NCI-H2107 (cell line): ENCODE measurements around the gene TNFAIP8L3.

Source experiments
- DNase-seq: peaks from one replicate; lab custom pipeline; 2025; lab: John Stamatoyannopoulos, UW

Gene TNFAIP8L3

DNA sequence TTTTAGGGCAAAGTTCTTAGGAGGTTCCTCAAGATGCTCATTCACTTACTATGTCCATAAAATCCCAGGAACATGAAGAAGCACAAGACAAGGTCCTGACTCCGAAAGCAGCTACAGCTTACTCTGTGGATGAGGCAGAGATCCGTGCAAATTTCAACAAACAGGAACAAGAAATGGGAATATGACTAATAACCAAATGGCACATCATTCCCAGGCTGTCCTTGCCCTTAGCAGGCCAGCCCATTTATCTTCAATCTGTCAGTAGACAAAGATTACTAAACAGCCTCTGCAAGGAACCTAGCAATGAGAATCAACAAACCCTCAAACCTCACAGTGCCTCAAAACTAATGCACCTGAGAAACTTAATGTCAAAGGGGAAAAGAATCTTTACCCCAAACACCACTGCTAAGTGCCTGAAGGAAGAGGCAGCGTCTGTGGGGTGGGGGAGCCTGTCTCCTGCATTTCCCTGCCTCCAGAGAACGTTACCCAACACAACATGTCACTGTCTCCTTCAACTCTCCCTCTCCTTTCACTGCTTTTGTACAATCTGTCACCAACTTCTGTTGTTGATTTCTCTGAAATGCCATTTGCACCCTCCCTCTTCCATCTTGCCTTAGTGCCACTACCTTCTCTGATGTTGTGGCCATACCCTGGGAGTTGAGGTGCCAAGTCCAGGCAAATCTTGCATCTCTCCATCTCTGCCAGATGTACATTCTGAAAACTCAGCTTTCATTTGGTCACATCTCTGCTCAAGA is 4.8 kb downstream of the TNFAIP8L3 start:
- DNase-seq: no peak

DNA sequence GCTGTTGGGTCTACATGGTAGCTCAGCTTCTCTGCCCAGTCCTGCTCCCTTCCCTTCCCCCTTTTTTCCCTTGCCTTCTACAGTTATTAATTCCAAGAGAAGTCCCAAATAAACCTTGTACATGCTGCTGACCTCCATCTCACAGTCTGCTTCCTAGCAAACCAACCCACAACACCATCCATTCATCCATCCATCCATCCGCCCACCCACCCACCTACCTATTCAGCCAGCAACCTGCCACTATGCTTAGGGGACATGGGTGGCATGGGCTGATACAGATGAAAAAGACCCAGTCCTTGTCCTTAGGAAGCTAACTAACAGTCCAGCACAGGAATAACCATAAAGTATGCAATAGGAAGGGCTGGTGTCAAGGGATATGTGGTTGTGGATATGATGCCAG is 5.7 kb downstream of the TNFAIP8L3 start:
- no peak for DNase-seq

DNA sequence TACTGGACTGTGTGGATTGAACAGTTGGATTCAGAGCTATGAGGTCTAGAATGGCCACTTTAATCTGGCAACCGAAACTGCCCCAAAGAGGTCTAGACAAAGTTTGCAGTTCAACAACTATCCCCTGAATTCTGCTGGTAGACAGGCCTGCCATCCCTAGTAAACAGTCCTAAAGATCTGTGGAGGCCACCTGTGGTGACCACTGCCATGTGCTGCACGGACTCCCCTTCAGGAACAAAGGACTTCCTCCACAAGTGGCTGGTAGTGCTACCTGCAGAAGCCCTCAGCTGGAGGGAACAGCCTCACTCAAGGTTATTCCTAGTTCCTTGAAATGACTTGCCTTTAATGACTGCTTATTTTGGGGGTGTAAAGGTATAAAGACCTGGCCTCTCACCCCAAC is 6.1 kb downstream of the TNFAIP8L3 start:
- DNase-seq: no peak

DNA sequence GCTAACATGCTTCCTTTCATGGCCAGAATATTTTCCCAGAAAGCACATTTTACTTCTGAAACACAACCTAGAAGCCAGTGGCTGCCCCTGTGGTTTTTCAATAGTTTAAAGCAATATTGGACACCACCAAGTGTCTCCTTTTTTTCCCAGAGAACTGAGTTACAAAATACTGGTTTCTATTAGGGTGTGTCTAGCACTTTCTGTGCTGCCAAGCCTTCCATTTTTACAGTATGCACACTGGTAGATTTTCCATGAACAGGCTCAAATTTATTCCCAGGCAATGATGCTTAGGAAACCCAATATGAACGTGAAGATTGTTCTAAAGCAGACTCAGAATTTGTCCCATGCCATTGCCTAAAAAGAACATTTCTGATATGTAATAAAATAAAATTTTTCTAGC is 7.2 kb downstream of the TNFAIP8L3 start:
- DNase-seq: no peak

DNA sequence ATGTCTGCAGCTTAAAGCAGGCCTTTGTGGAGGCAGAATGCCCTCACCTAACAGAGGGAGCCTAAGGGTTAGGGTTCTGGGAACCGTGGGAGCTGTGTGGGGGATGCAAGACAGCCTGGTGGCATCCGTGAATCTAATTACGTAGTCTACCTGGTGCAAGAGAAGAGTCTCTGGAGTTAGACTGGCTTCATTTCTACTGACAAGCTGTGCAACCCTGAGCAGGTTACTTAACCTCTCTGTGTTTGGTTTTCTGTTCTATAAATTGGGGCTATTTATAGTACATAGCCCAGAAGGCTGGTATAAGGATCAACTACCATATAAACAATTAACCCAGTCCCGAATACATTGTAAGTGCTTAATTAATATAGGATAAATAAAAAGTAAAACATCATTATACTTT is 8.3 kb downstream of the TNFAIP8L3 start:
- DNase-seq: no peak

DNA sequence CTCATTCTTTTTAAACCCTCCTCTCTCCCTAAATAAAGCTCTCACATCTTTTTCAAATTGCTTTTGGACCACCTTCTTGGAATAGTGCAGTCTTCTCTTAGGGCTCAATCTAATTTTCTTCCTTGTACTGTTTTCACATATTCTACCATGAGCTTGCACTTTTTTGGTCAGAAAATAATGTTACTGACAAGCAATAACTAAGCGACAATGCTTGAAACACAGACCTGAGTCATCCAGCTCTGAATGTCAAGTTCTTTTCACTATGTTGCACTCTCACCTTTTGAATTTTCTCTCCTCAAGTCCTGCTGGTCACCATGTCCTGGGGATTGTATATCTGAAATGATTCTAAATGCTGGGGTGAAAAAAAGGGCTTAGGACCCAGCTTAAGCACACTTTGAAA is 8.9 kb downstream of the TNFAIP8L3 start:
- no peak for DNase-seq

DNA sequence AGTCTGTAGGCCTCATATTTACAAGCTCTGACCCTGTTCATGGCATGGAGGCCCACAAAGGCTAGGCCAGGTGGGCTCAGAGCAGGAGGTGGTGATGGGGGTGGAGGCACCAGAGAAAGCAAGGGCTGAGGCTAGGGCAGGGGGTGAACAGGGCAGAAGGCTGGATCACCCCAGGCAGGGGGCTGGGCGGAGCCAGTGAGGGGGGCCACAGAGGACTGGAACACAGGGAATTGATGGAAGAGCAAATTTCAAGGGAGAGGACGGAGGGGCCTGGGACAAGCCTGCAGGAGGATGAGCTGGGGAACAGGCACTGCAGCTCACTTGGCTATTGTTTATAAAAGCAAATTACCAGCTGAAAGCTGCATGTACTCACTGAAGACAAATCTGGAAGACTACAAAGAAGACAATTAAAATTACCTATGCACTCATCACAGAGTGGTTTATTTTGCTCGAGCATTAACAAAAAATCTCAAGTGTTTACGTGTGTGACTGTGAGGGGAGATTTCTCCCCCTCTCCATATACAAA is 11.0 kb downstream of the TNFAIP8L3 start:
- DNase-seq: no peak

DNA sequence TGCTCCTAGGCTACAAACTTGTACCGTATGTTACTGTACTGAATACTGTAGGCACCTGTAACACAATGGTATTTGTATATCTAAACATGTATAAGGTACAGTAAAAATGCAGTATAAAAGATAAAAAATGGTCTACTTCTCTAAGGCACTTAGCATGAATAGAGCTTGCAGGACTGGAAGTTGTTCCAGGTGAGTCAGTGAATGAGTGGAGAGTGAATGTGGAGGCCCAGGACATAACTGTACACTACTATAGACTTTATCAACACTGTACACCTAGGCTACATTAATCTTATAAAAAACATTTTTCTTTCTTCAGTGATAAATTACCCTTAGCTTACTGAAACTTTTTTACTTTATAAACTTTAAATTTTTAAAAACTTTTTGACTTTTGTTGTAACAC is 12.5 kb downstream of the TNFAIP8L3 start:
- no peak for DNase-seq

DNA sequence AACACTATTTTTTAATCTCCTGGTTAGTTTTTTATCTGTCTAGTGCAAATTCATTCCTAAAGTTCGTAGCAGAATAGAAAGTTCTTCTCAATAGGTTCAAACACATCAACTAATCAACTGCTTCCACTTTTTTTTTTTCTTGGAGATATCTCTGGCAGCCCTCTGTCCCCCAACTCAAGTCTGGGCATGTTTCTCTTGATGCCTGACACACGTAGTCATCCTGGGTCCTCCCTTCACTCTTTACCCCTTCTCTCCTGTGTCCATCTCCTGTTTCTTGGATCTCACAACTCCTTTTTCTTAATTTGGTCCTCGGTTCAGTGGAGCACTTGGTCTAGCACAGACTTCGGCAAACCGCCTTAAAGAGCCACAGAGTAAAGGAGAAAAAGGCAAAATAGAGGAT is 14.4 kb downstream of the TNFAIP8L3 start:
- DNase-seq: no peak

DNA sequence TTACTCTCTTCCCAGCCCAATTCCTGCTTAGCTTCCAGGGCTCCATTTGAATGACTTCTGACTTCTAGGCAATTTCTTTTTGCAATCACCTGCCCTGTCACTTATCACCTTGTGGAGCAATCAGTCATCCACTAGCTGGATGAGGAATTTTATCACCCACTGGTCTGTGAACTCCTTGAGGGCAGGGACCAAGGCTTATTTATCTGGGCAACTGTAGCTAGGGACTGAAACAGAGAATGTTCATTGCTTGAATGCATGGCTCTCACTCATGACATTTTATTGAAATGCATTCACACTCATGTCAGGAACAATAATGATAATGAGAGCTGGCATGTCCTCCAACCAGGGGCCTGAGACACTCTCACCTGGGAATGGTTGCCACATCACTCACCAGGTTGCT is 15.5 kb downstream of the TNFAIP8L3 start:
- no peak for DNase-seq

DNA sequence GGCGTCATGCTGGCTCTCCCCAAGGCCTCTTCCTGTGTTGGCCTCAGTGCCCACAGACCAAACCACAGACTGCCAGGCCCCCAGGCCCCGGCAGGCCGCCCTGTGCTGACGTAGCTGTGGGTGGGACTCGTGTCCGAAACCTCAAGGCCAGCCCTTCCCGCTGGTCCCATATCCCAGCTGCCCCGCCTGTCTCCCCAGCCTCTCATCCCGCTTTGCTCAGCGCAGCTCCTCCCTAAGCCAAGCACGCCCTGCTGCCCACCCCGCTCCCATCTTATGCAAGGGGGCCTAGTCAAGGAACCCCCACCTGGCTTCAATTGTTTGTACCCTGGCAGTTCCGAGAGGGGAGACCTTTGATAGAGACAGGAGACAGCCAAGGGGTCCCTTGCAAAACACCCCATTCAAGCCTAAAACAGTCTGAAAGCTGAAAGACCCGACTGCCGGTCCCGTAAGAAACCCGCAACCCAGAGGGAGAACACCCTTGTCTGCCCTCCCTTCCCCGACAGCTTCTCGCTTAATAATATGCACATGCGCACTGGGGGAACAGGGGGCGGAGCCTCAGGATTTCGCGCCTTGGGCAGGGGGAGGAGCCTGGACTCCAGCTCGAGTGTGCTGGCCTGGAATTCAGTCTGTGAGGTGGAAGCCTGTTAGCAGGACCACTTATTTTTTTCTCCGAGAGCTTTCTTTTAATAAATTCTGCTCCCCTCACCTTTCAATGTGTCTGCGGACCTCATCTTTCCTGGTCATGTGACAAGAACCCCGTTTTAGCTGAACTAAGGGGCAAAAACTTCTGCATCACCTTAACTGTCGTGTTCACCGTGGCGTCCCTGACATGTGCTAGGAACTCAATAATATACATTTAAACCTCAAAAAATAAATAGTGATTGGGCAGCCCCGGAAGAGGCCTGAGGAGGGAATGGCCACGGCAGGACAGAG is 17.2 kb downstream of the TNFAIP8L3 start:
- no peak for DNase-seq

DNA sequence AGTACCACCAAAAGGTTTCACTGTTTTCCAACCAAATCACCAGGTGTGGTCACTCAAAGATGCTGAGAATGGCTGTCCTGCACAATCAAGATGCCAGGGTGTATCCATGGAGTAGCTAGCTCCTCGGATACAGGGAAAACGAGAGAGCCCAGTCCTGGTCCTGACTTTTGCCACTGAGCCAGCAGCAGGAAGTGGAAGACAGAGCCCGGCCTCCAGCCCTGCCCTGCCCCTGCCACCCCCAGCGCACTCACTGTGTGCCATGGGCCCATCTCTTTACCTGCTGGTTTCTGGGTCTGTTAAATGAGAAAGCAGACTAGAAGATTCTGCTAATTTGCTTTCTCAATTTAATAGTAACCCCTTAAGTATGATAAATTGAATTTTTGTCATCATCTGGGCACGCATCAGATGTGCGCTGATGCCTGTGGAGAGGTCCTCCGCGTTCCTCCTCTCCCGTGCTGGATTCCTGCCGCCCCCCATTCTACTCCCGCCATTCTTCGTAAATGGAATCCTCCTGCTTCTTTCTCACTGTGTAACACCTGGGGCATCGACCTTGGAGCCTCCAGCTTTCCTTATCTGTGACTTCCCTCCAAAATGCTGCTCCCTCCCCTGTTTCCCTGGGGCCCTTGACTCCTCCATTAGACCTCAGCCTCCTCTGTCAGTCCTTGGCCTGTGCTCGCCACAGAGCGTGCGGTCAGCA is 18.0 kb downstream of the TNFAIP8L3 start:
- DNase-seq: no peak

DNA sequence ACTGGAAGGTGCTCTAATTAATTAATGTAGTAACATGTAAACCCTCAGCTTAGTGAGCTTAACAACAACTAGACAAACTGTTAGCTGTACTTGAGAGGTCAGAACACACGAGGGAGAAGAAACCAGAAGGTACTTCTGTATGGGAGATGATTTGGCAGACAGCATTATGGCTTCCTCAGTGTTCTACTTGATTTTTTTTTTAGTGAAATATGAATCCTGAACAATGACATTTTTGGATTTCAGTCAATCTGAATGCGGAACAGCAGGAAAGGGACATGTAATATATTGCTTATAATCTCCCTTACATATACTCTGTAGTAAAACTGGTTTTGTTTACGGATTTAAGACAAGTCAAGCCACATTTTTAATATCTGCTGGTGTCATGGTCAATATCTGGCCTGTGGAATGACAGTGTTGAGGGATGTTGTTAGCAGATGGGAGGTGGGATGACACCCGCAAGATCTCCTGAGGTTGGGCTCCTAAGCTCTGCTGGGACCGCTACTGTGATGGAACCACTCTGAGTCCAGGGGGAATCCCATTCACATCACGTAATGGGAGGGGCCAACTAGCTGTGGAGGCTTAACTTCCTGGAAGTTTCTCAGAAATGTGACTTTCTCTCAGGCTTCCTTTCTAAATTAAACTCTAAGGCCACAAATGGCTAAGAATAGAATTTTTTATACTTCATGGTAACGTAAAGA is 18.7 kb downstream of the TNFAIP8L3 start:
- no peak for DNase-seq

DNA sequence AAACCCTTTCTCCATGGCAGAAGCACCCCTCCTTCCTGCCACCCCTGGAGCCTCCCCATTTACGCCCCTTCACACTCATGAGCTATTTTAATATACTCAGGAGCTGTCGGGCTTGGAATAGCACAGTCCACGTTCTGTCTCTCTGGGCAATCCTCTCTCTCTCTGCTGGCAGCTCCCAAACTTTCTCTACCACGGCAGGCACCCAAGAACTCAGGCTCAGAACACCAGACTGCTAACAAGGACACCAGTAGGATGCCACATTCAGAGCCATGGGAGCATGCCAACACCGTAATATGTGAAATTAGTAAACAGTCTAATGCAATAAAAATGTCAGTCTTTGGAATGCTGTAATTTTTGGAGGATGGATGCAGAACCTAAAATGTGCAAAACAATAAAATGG is 19.3 kb downstream of the TNFAIP8L3 start:
- no peak for DNase-seq

DNA sequence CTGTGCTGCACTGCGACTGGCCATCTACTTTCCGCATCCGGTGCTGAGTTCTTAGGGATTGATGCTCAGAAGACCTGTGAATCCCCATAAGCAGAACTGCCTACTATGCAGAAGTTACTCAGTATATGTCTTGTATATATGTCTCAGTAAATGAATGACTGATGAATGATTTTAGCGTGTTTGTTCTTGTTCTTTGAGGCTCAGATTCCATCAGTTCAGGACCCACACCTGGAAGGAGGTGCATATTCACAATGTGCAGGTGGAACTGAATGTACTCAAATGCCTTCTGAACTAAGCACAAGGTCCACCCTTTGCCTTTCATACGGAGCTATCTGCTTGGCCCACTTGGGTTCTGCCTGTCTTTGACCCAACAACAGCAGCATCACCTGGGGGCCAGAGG is 19.8 kb downstream of the TNFAIP8L3 start:
- no peak for DNase-seq

DNA sequence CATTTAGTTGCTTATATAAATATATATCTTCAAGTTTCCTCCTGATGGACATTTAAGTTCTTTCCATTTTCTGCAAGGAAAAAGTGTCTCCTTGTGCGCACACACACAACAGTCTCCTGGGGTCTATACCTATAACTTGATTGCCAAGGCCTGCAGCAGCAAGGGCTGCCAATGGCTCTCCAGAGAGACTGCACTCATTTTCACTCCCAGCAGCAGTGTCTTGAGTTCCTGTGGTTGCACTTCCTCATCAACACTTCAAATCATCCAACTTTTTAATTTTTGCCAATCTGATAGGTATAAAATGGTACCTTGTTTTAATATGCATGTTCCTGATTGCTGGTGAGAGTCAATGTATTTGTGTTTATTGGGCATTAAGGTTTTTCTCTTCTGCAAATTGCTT is 23.1 kb downstream of the TNFAIP8L3 start:
- DNase-seq: no peak

DNA sequence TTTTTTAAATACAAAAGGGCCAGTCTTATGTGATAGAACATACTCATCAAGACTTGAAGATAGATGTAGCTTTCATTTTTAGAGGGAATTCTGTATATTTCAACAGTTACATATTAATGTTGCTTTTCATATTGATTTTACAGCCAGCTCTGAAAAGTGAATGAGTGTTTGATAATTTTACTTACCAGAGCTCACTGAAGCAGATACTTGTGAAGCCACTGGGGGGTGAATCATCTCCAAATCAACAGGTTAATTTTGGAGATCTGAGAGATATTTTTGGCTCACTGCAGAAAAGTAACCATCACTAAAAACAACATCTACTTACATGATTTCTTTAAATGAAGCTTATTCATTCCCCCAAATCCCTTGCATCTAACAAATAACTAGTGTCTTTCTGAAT is 24.7 kb downstream of the TNFAIP8L3 start:
- no peak for DNase-seq

DNA sequence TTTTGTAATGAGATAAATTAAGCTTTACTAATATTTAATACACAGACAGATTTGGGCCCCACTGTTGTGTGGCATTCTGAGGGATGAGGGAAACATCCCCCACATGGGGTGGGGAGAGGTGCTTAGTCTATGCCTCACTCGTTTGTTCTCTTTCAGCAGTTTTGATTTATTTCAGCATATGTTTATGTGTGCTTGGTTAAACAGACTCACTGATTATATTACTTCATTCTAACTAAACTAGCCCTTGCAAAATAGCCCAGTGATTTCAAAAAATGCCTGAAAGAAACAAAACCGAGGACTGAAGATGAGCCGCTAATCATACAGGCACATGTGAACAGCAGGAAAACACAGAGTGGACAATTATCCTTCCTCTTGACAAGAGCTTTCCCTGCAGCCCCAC is 27.2 kb downstream of the TNFAIP8L3 start:
- DNase-seq: no peak

DNA sequence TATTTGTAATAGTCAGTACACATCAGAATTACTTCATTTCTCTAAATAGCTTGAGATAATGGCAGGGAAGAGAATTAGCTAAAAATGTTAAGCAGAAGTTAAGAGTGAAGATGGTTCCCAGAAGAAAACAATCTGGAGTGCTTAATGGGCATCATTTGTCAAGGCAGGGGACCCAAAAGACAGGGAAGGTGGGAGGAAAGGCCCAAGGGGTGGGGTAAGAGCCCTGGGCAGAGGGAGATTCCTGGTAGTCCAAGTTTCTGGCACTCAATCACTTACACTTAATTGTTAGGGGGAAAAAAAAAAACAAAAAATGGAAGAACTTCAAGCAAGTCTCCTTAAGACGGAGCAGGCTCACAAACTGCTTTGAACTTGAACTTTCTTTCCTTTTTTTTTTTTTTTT is 28.9 kb downstream of the TNFAIP8L3 start:
- no peak for DNase-seq

DNA sequence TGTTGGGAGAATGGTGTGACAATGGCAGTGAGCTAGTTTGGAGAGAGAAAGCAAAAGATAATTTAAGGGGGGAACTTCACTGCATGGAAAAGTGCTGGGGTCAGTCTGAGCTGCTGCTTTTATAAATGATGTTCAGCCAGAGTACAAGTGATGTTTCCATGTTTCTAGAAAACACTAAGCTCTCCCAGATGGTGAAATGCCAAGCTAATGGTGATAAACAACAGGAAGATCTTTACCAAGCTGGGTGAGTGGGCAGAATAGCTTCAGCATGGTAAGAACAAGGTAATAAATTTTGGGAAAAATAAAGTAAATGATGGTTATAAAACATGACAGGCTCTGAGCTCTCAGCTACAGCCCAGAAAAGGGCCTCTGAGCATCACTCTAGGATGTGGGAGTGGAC is 29.4 kb downstream of the TNFAIP8L3 start:
- DNase-seq: no peak

DNA sequence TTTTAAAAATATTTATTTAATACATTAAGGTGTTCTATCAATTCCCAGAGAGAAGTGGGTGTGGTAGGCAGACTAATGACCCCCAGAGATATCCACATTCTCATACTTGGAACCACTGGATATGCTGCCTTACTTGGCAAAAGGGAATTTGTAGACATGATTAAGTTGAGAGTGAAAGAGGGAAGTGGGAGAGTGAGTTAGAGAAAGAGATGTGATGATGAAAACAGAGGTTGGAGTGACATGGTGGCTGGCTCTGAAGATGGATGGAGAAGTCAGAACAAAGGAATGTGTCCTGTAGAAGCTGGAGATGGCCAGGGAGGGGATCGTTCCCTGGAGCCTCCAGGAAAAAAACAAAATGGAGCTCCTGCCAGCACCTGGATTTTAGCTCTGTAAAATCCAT is 32.0 kb downstream of the TNFAIP8L3 start:
- DNase-seq: no peak
